ENCODE results near the gene DVL2.

GRCh38 chr17:7242717-7243452, 8.6 kb upstream of the DVL2 start:
- TF ChIP-seq EZH2 (IDR thresholded peaks at IDR 0.05; ENCODE audit: insufficient read depth, poor library complexity, severe bottlenecking) (no peak), EZH2phosphoT487 (IDR thresholded peaks at IDR 0.05; ENCODE audit: insufficient read depth, low read depth) (no peak)

Data from GM23248 (cell line).